ENCODE data around the gene MAP10.

- no peak for TF ChIP-seq CTCF (IDR thresholded peaks at IDR 0.05)
- no peak for TF ChIP-seq POLR2A (IDR thresholded peaks at IDR 0.05)
These were observed 49.6 kb downstream of the MAP10 start for GRCh38 chr1:232854798-232855159.

Measured in Peyer's patch (tissue), 4 donors.